GM06990 (cell line): ENCODE measurements around the gene ZBTB24.

Source experiments
- DNase-seq: peaks from one replicate; pipeline ENCODE4 v3.0.0-alpha.2; 2011; ENCODE audit not compliant: insufficient read length; ENCODE audit errors: extremely low read depth
- H3K27me3 ChIP-seq: replicated peaks from 2 replicates; pipeline ENCODE4 v1.6.0; 2011; ENCODE audit warnings: low read length; ENCODE audit not compliant: control insufficient read depth, insufficient read depth
- H3K36me3 ChIP-seq: 2 replicates; pipeline ENCODE4 v1.5.1; 2011; ENCODE audit warnings: low read length; ENCODE audit not compliant: control insufficient read depth, insufficient read depth
- H3K4me3 ChIP-seq: replicated peaks from 2 replicates; pipeline ENCODE4 v1.5.1; 2011; ENCODE audit warnings: low read depth, mild to moderate bottlenecking, control low read depth, low read length
- TF ChIP-seq, protein P1 (sequence below): IDR thresholded peaks from 2 replicates; pipeline ENCODE4 v1.5.1; 2011; ENCODE audit warnings: low read length, control low read depth, mild to moderate bottlenecking, inconsistent platforms; ENCODE audit not compliant: insufficient read depth, poor library complexity, severe bottlenecking

ZBTB24 gene

DNA sequence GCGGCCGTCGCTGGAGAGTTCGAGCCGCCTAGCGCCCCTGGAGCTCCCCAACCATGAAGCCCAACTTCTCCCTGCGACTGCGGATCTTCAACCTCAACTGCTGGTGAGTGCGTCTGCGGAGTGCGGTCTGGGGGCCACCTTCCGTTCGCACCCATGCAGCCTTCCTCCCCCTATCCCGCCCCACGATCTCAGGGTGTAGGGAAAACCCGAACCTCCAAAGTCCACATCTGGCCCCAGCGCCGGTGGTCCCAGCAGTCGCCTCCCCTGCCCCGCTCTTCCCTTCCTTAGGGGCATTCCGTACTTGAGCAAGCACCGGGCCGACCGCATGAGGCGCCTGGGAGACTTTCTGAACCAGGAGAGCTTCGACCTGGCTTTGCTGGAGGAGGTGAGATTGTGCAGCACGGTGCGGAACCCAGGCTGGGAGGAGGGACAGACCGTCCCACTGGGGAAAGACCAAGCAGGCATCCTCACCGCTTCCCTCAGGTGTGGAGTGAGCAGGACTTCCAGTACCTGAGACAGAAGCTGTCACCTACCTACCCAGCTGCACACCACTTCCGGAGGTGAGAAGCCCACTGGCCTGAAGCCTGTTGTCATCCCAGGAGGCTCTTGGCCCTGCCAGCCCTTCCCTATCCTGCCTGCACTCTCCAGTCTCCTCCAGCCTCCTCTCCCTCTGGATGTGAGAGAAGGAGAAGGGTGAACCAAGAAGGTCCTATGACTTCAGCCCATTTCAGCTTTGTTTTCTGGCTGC, 41.8 kb downstream of the ZBTB24 start:
- H3K36me3 ChIP-seq: peaks cover 31% of the 10 kb centered on the region
- peak overlapping the region; percentile 87 for H3K4me3 ChIP-seq
- no peak for DNase-seq
- TF ChIP-seq, protein P1, sequence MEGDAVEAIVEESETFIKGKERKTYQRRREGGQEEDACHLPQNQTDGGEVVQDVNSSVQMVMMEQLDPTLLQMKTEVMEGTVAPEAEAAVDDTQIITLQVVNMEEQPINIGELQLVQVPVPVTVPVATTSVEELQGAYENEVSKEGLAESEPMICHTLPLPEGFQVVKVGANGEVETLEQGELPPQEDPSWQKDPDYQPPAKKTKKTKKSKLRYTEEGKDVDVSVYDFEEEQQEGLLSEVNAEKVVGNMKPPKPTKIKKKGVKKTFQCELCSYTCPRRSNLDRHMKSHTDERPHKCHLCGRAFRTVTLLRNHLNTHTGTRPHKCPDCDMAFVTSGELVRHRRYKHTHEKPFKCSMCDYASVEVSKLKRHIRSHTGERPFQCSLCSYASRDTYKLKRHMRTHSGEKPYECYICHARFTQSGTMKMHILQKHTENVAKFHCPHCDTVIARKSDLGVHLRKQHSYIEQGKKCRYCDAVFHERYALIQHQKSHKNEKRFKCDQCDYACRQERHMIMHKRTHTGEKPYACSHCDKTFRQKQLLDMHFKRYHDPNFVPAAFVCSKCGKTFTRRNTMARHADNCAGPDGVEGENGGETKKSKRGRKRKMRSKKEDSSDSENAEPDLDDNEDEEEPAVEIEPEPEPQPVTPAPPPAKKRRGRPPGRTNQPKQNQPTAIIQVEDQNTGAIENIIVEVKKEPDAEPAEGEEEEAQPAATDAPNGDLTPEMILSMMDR: peak; percentile 30
- H3K27me3 ChIP-seq: no peaks in the 10 kb centered on the region

DNA sequence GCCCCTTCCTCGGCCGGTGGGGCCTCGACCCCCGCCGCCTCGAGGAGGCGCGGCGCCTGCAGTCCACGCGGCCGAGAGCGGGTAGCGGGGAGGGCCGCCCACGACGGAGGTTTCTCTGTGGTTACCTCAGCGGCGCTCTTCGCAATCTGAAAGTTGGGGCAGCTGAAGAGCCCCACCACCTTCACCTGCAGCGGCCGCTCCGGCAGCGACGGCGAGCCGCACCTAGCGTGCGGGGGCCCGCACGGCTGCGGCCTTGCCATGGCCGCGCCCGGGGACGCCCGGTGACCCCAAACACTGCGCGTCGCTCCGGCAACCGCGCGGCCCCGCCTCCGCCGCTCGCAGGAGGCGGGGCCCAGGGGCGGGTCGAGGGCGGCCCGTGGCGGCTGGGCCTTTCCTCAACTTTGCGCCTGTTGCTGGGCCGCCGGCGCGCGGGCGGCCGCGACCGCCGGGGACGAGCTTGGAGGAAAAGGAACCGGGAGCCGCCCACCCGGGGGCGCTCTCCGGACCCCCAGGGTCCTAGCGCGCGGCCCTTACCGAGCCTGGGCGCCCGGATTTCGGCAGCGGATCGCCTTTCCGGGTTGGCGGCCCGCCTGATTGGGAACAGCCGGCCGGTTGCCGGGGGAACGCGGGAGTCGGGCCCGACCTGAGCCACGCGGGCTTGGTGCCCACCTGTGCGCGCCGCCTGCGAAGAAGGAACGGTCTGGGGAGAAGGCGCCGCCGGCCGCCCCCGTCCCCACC, 42.5 kb downstream of the ZBTB24 start, which contains the start of the genes PPIL6 and SMPD2:
Gene PPIL6 (minus strand): TSS at position 298 of the 738 bp plus-strand sequence. CDS start 38 bp downstream, at position 260.
Gene SMPD2 (plus strand): TSS at position 394 of the 738 bp plus-strand sequence. CDS start 398 bp downstream, outside the sequence.
- peak within 1 kb of the TSS; percentile 87 for H3K4me3 ChIP-seq
- DNase-seq: peak; percentile 92
- H3K27me3 ChIP-seq: no peaks in the 10 kb centered on the region
- TF ChIP-seq, protein P1: peak; percentile 12
- H3K36me3 ChIP-seq: peaks cover 24% of the 10 kb centered on the region

DNA sequence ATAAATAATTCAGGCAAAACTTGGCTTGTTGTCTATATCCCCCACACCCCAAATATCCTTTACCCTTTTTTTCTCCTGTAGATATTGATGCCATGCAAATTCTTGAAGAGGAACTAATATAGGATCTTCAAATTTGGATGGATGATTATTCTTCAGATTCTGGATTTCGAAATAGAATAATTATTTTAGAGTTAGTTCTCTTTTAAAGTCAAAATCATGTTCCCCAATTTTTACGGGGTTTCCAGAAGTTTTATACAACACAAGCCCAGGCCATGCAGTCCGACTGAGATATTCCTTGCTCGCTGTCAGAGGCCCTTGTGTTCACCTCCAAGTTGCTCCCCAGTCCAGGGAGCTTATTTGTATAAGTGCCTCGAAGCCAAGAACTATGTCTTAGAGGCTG, 47.0 kb downstream of the ZBTB24 start:
- TF ChIP-seq, protein P1: no peak
- no peak for DNase-seq
- no peaks in the 10 kb centered on the region for H3K36me3 ChIP-seq
- H3K4me3 ChIP-seq: no peak overlapping the region
- H3K27me3 ChIP-seq: no peaks in the 10 kb centered on the region

DNA sequence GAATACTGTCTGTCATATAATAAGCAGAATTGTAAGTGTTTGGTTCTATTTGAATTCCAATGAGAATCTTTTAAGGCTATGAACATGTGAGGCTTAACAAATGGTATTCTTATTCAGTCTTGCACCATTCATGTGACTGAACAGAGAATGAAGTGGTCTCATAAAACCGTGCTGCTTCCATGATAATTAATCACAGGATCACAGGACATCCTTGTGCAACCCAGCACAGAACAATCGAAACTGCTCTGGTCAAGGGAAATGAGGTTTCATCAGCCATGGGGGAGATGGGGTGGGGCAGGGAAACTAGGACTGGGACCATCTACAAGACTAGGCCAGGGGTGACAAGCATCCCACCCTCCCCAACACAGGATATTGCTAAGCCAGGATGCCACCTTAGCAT, 48.6 kb downstream of the ZBTB24 start:
- TF ChIP-seq, protein P1: no peak
- Histone ChIP-seq H3K36me3 (no peaks in the 10 kb centered on the region), H3K4me3 (no peak overlapping the region), H3K27me3 (no peaks in the 10 kb centered on the region)
- no peak for DNase-seq

DNA sequence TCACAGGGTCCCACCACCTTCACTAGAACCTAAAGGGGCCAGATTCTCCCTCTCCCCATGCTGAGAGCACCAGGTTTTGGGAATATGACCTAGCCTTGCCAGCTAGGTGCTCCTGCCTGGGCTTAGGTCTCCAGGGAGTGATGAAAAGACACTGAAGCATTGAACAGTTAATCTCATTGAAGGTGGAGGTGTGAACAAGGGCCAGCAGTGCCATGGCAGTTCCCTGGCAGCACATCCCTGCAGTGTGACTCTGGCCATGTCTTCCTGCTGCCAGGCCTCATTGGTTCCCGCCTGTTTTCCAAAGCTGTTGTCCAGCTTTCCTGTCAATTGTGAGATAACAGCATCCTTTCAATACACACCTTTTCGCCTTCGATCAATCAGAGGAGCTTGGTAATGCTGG, 53.5 kb downstream of the ZBTB24 start:
- Histone ChIP-seq H3K4me3 (no peak overlapping the region), H3K36me3 (no peaks in the 10 kb centered on the region), H3K27me3 (no peaks in the 10 kb centered on the region)
- TF ChIP-seq, protein P1: no peak
- DNase-seq: no peak
